IMR-90 (cell line): ENCODE results near the gene AOPEP. TPM values are rescaled to one million over a fixed set of nuclear protein-coding genes. Genes with fewer than 3 reads are reported as not detected.

Experiments
- ATAC-seq: fragments of 200-7000 bp; cut with Tn5 transposase; 2 replicates; pipeline ENCODE4 v1.9.1; 2020; ENCODE audit warnings: low read depth, mild to moderate bottlenecking, moderate library complexity
- BruUV-seq: library from RNA; stranded (reverse); fragments of 400-500 nt; replicated peaks from 2 replicates; lab custom pipeline; 2021; lab: Mats Ljungman, UMichigan
- CTCF ChIA-PET: fragments of 300-600 bp; formaldehyde crosslinking; extraction: SDS; loops from one replicate; lab custom pipeline; 2021; ENCODE audit warnings: antibody characterized with exemption; lab: Yijun Ruan, JAX
- POLR2A ChIA-PET: fragments of 300-600 bp; sonication (Branson Sonifier 250); formaldehyde crosslinking; loops from one replicate; lab custom pipeline; 2022; ENCODE audit warnings: antibody characterized with exemption; ENCODE audit not compliant: unreplicated experiment; lab: Charles Lee
- DNase-seq: peaks from one replicate; pipeline ENCODE4 v3.0.0; 2013
- H2AFZ ChIP-seq: replicated peaks from 2 replicates; pipeline ENCODE3; 2013; ENCODE audit warnings: low read length, mild to moderate bottlenecking; ENCODE audit not compliant: poor library complexity
- H2AK5ac ChIP-seq: 2 replicates; pipeline ENCODE4 v1.6.1; 2013; ENCODE audit warnings: low read depth, low read length, inconsistent platforms
- H2AK9ac ChIP-seq: replicated peaks from 2 replicates; pipeline ENCODE3; 2013; ENCODE audit warnings: mild to moderate bottlenecking, low read depth, low read length, moderate library complexity; ENCODE audit not compliant: poor library complexity
- H2BK120ac ChIP-seq: 2 replicates; pipeline ENCODE4 v1.6.1; 2013; ENCODE audit warnings: low read depth, low read length, inconsistent platforms
- H2BK15ac ChIP-seq: 3 replicates; pipeline ENCODE4 v1.6.1; 2013; ENCODE audit warnings: low read depth, low read length, inconsistent platforms
- H2BK20ac ChIP-seq: 2 replicates; pipeline ENCODE4 v1.6.1; 2013; ENCODE audit warnings: low read depth, mild to moderate bottlenecking, inconsistent platforms, low read length, moderate library complexity
- H2BK5ac ChIP-seq: 2 replicates; pipeline ENCODE4 v1.6.1; 2013; ENCODE audit warnings: mild to moderate bottlenecking, low read depth, low read length, inconsistent platforms; ENCODE audit not compliant: poor library complexity, severe bottlenecking
- H3K14ac ChIP-seq: replicated peaks from 2 replicates; pipeline ENCODE4 v1.6.1; 2013; ENCODE audit warnings: low read depth, low read length, inconsistent platforms
- H3K18ac ChIP-seq: 2 replicates; pipeline ENCODE4 v1.6.1; 2013; ENCODE audit warnings: low read depth, low read length, control low read depth
- H3K23ac ChIP-seq: 2 replicates; pipeline ENCODE4 v1.6.1; 2013; ENCODE audit warnings: low read depth, low read length, inconsistent platforms
- H3K27ac ChIP-seq: 2 replicates; pipeline ENCODE4 v1.5.1; 2013; ENCODE audit warnings: mild to moderate bottlenecking, control low read depth, low read length; ENCODE audit not compliant: insufficient read depth
- H3K27me3 ChIP-seq: 2 replicates; pipeline ENCODE4 v1.6.1; 2013; ENCODE audit warnings: low read length; ENCODE audit not compliant: control insufficient read depth, insufficient read depth
- H3K36me3 ChIP-seq: 2 replicates; pipeline ENCODE4 v1.6.1; 2013; ENCODE audit warnings: low read length, mixed read lengths; ENCODE audit not compliant: control insufficient read depth, insufficient read depth
- H3K4ac ChIP-seq: 2 replicates; pipeline ENCODE4 v1.6.1; 2013; ENCODE audit warnings: low read depth, low read length, inconsistent platforms
- H3K4me1 ChIP-seq: 2 replicates; pipeline ENCODE4 v1.6.1; 2013; ENCODE audit warnings: low read length, mixed read lengths; ENCODE audit not compliant: control insufficient read depth, insufficient read depth
- H3K4me2 ChIP-seq: 2 replicates; pipeline ENCODE4 v1.6.1; 2013; ENCODE audit warnings: low read depth, mild to moderate bottlenecking, control low read depth, low read length, moderate library complexity
- H3K4me3 ChIP-seq: 2 replicates; pipeline ENCODE4 v1.5.1; 2013; ENCODE audit warnings: low read depth, mild to moderate bottlenecking, control low read depth, low read length, moderate library complexity; ENCODE audit not compliant: insufficient read depth
- H3K56ac ChIP-seq: 2 replicates; pipeline ENCODE4 v1.6.1; 2013; ENCODE audit warnings: low read length, inconsistent platforms; ENCODE audit not compliant: insufficient read depth; ENCODE audit errors: extremely low read depth
- H3K79me1 ChIP-seq, 2 experiments: 2 replicates each; pipeline ENCODE4 v1.6.1; 2013; ENCODE audit warnings: low read length in 2 of 2, inconsistent platforms in 1 of 2, low read depth in 1 of 2
- H3K9ac ChIP-seq: 2 replicates; pipeline ENCODE4 v1.6.1; 2013; ENCODE audit warnings: low read depth, low read length, control low read depth
- H3K9me1 ChIP-seq: 2 replicates; pipeline ENCODE4 v1.6.1; 2013; ENCODE audit warnings: low read length, inconsistent platforms; ENCODE audit not compliant: insufficient read depth
- H3K9me3 ChIP-seq: 2 replicates; pipeline ENCODE4 v1.6.1; 2013; ENCODE audit warnings: low read length; ENCODE audit not compliant: control insufficient read depth, insufficient read depth
- H4K20me1 ChIP-seq: 2 replicates; pipeline ENCODE4 v1.6.1; 2013; ENCODE audit warnings: low read length, inconsistent platforms; ENCODE audit not compliant: insufficient read depth
- H4K5ac ChIP-seq: 2 replicates; pipeline ENCODE4 v1.6.1; 2013; ENCODE audit warnings: mild to moderate bottlenecking, low read depth, low read length, control low read depth
- H4K8ac ChIP-seq, 2 experiments: 2 replicates each; pipeline ENCODE4 v1.6.1; 2013; ENCODE audit warnings: low read depth in 2 of 2, low read length in 2 of 2, control low read depth in 1 of 2, inconsistent platforms in 1 of 2
- H4K91ac ChIP-seq: 2 replicates; pipeline ENCODE4 v1.6.1; 2013; ENCODE audit warnings: low read depth, low read length, inconsistent platforms; ENCODE audit not compliant: insufficient read depth
- CTCF ChIP-seq: conservative IDR thresholded peaks from 2 replicates; pipeline ENCODE4 v1.5.1; 2012; ENCODE audit warnings: mild to moderate bottlenecking, low read depth, low read length, improper control_type of control experiment
- SMC3 ChIP-seq: fragments of 150-350 bp; IDR thresholded peaks from 2 replicates; pipeline ENCODE4 v1.6.1; 2016; ENCODE audit warnings: low read depth, mild to moderate bottlenecking, antibody characterized with exemption, low read length, moderate library complexity
- whole genome bisulfite sequencing, 2 experiments: methylation state at CpG; one replicate each; pipeline versions ENCODE4 v1.1.5 to v1.1.7; 2013; ENCODE audit warnings: missing lambda C conversion rate in 2 of 2; ENCODE audit not compliant: insufficient read length in 1 of 2; ENCODE audit errors: extremely low coverage in 2 of 2; 5-methylcytosine and 5-hydroxymethylcytosine counted together
- dilution Hi-C: fragments of 300-500 bp; cut with HindIII; formaldehyde crosslinking; loops from one replicate; pipeline ENCODE4 v1.14.3; 2018; ENCODE audit warnings: low sequenced_read_pairs; ENCODE audit not compliant: unreplicated experiment
- in situ Hi-C: fragments of 300-500 bp; cut with MboI; formaldehyde crosslinking; loops from 3 replicates; pipeline ENCODE4 v1.14.3; 2019; ENCODE audit warnings: low sequenced_read_pairs, inconsistent platforms, mixed read lengths
- intact Hi-C: fragments of 100-400 bp; cut with micrococcal nuclease; formaldehyde crosslinking; loops from 2 replicates; pipeline ENCODE4 v1.10.0; 2022
- polyA plus RNA-seq, 3 experiments: library from polyadenylated mRNA; depleted of rRNA; stranded (reverse); fragments of >200 nt; gene quantifications; 2 replicates each; pipeline ENCODE4 v1.2.3, GENCODE V29; 2012; ENCODE audit warnings: low replicate concordance in 1 of 3
- total RNA-seq: library from RNA; depleted of rRNA; stranded (reverse); fragments of >200 nt; gene quantifications from 2 replicates; pipeline ENCODE4 v1.2.3, GENCODE V29; 2012

Gene AOPEP
- total and polyA plus RNA-seq, 2 of the 4 experiments (the other 2 are of a cell fraction): 34.9 to 38.7 TPM

DNA sequence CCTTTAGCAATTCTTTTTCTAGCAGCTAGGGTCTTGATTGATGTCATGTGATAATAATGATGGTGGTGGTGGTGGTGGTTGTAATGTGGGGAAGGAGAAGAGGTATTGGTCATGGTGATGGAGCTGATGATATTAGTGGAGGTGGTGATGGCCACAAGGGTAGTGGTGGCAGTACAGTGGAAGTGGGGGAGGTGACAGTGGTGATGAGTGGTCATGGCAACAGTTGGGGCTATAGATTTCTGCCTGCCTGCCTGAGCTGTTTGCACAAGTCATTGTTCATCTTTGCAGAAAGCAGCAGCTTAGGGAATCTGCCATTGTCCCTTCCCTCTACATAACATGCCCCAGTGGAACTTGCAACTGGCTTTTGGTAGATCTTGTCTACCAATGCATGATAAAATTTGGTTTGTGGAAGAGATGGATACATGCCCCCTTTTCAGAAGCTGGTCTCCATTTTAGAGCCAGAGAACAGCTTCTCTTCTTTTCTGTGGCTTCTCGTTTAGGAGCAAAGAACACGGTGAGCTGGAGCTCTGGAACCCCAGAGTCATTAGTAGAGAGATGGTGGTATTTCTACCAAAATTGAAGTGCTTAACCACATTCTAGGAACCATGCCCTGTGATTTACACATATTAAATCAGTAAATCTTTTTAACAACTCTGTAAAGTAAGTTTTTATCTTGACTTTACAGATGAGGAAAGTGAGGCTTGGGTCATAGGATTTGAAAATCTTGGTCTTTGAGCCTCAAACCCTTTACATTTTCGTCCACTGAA lies 100.3 kb downstream of the AOPEP start:
- Histone ChIP-seq H3K4me2 (no peak overlapping the region), H3K4me3 (no peak overlapping the region), H3K27ac (no peak overlapping the region), H2AK9ac (no peak overlapping the region), H2BK15ac (no peak overlapping the region), H3K27me3 (no peaks in the 10 kb centered on the region), H3K18ac (no peak overlapping the region), H3K9me1 (peaks cover 6% of the 10 kb centered on the region; the same call in 1 of the 2 replicates), H3K9ac (no peak overlapping the region), H3K4me1 (peaks cover 10% of the 10 kb centered on the region), H4K5ac (no peak overlapping the region), H3K36me3 (peaks cover 5% of the 10 kb centered on the region), H2BK5ac (no peak overlapping the region), H4K91ac (no peak overlapping the region), H2BK20ac (no peak overlapping the region), H3K9me3 (no peaks in the 10 kb centered on the region), H2BK120ac (no peak overlapping the region), H2AFZ (no peak overlapping the region), H2AK5ac (peak overlapping the region; percentile 70; the same call in 1 of the 2 replicates), H3K23ac (no peak overlapping the region), H3K56ac (no peak overlapping the region), H3K4ac (no peak overlapping the region), H3K14ac (no peak overlapping the region; the same call in 1 of the 2 replicates), H4K8ac (no peak overlapping the region), H4K20me1 (peaks cover 6% of the 10 kb centered on the region; the same call in 1 of the 2 replicates), H3K79me1 (peaks cover 0 to 3% of the 10 kb centered on the region in 2 experiments; a peak in 2 of 4 replicates)
- CTCF ChIA-PET: interaction anchor here (1.3 kb wide), 1 partner anchor 59 kb away, joined by 3 read pairs; no protein-coding TSS in a partner anchor
- in situ Hi-C loops (no loop called here), intact Hi-C loops (no loop called here), dilution Hi-C loops (no loop called here)
- BruUV-seq: no TSS peak
- no peak for ATAC-seq
- no peak for TF ChIP-seq SMC3
- no peak for TF ChIP-seq CTCF
- POLR2A ChIA-PET: no interaction called here
- no CpG with 5 or more reads among the region's 3 CpGs for WGBS, 2 experiments
- no peak for DNase-seq
